ENCODE results near the gene MTAP.

MTAP gene

DNA sequence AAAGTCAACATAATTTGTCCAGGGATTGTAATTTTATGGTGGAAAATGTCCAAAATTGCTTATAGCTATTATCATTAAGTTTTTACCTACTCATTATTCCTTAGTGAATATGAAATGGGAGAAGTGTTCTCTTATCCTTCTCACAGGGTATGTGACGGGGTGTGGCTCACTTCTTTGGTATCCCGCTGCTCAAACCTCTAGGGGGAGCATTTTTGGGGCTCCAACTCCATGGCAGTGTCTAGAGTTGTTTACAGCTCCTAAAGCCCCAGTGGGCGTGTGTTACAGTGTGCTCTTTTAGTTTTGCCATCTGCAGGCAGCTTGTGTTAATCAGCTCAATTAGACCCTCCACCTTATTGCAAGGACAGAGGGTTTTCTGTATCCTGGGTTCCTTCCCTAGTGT is 102.3 kb downstream of the MTAP start:
- H3K4me2 ChIP-seq (ENCODE audit: low read depth, low read length) = no peak overlapping the region
- no peak overlapping the region for H3K9ac ChIP-seq (ENCODE audit: low read length)
- no peak overlapping the region for H3K27ac ChIP-seq (ENCODE audit: low read length)
- H3K36me3 ChIP-seq (replicated peaks; ENCODE audit: insufficient read depth, low read length) = no peaks in the 10 kb centered on the region
- no peak overlapping the region for H3K4me3 ChIP-seq (ENCODE audit: low read length)
- DNase-seq = no peak
- peaks cover 5% of the 10 kb centered on the region; the same call in 1 of the 2 replicates for H3K4me1 ChIP-seq (ENCODE audit: low read length)
- no peaks in the 10 kb centered on the region for H3K9me3 ChIP-seq (replicated peaks; ENCODE audit: insufficient read depth, low read length)
- TF ChIP-seq CTCF (IDR thresholded peaks at IDR 0.05; ENCODE audit: low read length) (no peak), EZH2phosphoT487 (IDR thresholded peaks at IDR 0.05; ENCODE audit: low read length) (no peak), EZH2 (optimal IDR thresholded peaks at IDR 0.05; ENCODE audit: low read depth, low read length) (no peak)
- no peak overlapping the region for H2AFZ ChIP-seq (ENCODE audit: low read length)
- no peaks in the 10 kb centered on the region for H3F3A ChIP-seq (ENCODE audit: insufficient read depth, low read length)
- H3K79me2 ChIP-seq (ENCODE audit: low read length) = no peaks in the 10 kb centered on the region
- H4K20me1 ChIP-seq (ENCODE audit: insufficient read depth, low read length) = no peaks in the 10 kb centered on the region
- H3K9me2 ChIP-seq (replicated peaks; ENCODE audit: insufficient read depth, low read length) = no peaks in the 10 kb centered on the region
- no peaks in the 10 kb centered on the region for H3K27me3 ChIP-seq (replicated peaks; ENCODE audit: insufficient read depth, low read length)

- no peak for DNase-seq
Measured at GRCh38 chr9:21906213-21906612, 103.8 kb downstream of the MTAP start.

GRCh38 chr9:21906881-21907280 is 104.4 kb downstream of the MTAP start:
- Histone ChIP-seq H3K27ac (ENCODE audit: low read length) (no peak overlapping the region), H2AFZ (ENCODE audit: low read length) (no peak overlapping the region), H3K9me2 (replicated peaks; ENCODE audit: insufficient read depth, low read length) (no peaks in the 10 kb centered on the region), H3K9ac (ENCODE audit: low read length) (no peak overlapping the region), H3K79me2 (ENCODE audit: low read length) (no peaks in the 10 kb centered on the region), H4K20me1 (ENCODE audit: insufficient read depth, low read length) (no peaks in the 10 kb centered on the region), H3K4me3 (ENCODE audit: low read length) (no peak overlapping the region), H3F3A (ENCODE audit: insufficient read depth, low read length) (no peaks in the 10 kb centered on the region), H3K4me1 (ENCODE audit: low read length) (peaks cover 5% of the 10 kb centered on the region; the same call in 1 of the 2 replicates), H3K9me3 (replicated peaks; ENCODE audit: insufficient read depth, low read length) (no peaks in the 10 kb centered on the region), H3K27me3 (replicated peaks; ENCODE audit: insufficient read depth, low read length) (no peaks in the 10 kb centered on the region), H3K36me3 (replicated peaks; ENCODE audit: insufficient read depth, low read length) (no peaks in the 10 kb centered on the region), H3K4me2 (ENCODE audit: low read depth, low read length) (no peak overlapping the region)
- TF ChIP-seq EZH2 (optimal IDR thresholded peaks at IDR 0.05; ENCODE audit: low read depth, low read length) (no peak), CTCF (IDR thresholded peaks at IDR 0.05; ENCODE audit: low read length) (no peak), EZH2phosphoT487 (IDR thresholded peaks at IDR 0.05; ENCODE audit: low read length) (no peak)
- DNase-seq = no peak

More at GRCh38 chr9:21906213-21906612, 103.8 kb downstream of the MTAP start:
- no peaks in the 10 kb centered on the region for H4K20me1 ChIP-seq (ENCODE audit: insufficient read depth, low read length)
- H3K9me3 ChIP-seq (replicated peaks; ENCODE audit: insufficient read depth, low read length) = no peaks in the 10 kb centered on the region
- no peak overlapping the region for H3K9ac ChIP-seq (ENCODE audit: low read length)
- H3K9me2 ChIP-seq (replicated peaks; ENCODE audit: insufficient read depth, low read length) = no peaks in the 10 kb centered on the region
- no peaks in the 10 kb centered on the region for H3F3A ChIP-seq (ENCODE audit: insufficient read depth, low read length)
- no peak overlapping the region for H3K27ac ChIP-seq (ENCODE audit: low read length)
- H3K36me3 ChIP-seq (replicated peaks; ENCODE audit: insufficient read depth, low read length) = no peaks in the 10 kb centered on the region
- H3K4me1 ChIP-seq (ENCODE audit: low read length) = peaks cover 5% of the 10 kb centered on the region; the same call in 1 of the 2 replicates
- H2AFZ ChIP-seq (ENCODE audit: low read length) = no peak overlapping the region
- H3K27me3 ChIP-seq (replicated peaks; ENCODE audit: insufficient read depth, low read length) = no peaks in the 10 kb centered on the region
- no peaks in the 10 kb centered on the region for H3K79me2 ChIP-seq (ENCODE audit: low read length)
- no peak overlapping the region for H3K4me3 ChIP-seq (ENCODE audit: low read length)
- no peak overlapping the region for H3K4me2 ChIP-seq (ENCODE audit: low read depth, low read length)
- TF ChIP-seq EZH2 (optimal IDR thresholded peaks at IDR 0.05; ENCODE audit: low read depth, low read length) (no peak), EZH2phosphoT487 (IDR thresholded peaks at IDR 0.05; ENCODE audit: low read length) (no peak), CTCF (IDR thresholded peaks at IDR 0.05; ENCODE audit: low read length) (no peak)

Data from MM.1S (cell line).